Stimulated activated CD4-positive, alpha-beta T cell treated with anti-CD3 and anti-CD28 coated beads, Interleukin-12 subunit alpha, Interleukin-12 subunit beta, amount 100 ng/mL, for 48 hours (primary cell): ENCODE measurements around the gene SCN1B.
"Not testable (repeated sequence)": the region's sequence is repeated elsewhere in the genome, so short reads cannot be mapped to it uniquely, and the experiment has no call there.

Experiments
- DNase-seq, 3 donors: peaks; one replicate each; pipeline ENCODE4 v3.0.0-alpha.2; 2020; ENCODE audit warnings: low read depth in 2 of 3, low spot score in 1 of 3

SCN1B gene

DNA sequence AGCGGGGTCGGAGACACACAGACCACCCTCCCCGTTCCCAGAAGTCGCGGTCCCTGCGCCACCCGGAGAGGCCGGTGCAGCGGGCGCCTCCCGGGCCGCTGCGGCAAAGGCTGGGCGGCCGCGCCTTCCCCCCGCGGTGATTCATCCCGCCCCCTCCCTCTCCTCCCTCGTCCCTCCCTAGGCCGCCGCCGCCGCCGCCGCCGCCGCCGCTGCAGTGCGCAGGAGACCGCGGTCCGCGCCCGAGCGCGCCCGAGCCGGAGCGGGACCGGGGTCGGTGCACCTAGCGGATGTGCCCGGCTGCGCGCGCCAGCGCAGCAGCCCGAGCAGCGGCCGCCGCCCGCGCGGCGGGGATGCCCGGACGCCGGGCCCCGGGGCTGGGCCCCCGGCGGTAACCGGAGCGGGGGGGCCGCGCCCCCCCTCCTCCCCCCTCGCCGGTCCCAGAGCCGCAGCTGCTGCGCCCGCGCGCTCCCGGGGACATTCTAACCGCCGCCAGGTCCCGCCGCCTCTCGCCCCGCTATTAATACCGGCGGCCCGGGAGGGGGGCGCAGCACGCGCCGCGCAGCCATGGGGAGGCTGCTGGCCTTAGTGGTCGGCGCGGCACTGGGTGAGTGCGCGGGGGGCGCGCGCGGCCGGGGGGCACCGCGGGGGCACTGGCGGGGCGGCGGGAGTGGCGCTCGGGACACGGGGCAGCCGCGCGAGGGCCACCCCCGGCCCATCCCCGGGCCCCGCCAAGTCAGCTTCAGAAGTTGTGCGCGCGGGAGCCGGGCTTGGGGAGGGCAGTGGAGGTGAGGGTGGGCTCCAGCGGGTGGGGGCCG is at the start of gene SCN1B:
TSS of gene SCN1B (plus strand) at position 214 of the 815 bp plus-strand sequence. CDS start at position 565, 351 bp downstream.
- peak; percentile 57 to 70 (median 63) for DNase-seq

DNA sequence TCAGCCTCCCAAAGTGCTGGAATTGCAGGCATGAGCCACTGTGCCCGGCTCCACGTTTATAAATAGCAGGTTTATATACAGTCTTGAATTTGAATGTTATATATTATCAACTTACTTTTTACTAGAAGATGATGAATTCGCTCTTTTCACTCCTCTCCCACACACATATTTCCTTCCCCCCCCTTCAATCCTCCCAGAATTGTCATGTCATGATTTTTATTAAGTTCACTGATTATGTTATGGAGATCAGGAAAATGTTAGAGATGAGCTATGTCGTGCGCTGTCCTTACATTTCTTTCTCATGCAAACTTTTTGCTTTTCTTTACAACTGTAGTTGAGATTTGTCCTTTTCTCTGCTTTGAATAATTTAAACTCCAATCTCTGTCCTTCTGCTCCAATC is 48.0 kb upstream of the SCN1B start:
- DNase-seq, result no peak

DNA sequence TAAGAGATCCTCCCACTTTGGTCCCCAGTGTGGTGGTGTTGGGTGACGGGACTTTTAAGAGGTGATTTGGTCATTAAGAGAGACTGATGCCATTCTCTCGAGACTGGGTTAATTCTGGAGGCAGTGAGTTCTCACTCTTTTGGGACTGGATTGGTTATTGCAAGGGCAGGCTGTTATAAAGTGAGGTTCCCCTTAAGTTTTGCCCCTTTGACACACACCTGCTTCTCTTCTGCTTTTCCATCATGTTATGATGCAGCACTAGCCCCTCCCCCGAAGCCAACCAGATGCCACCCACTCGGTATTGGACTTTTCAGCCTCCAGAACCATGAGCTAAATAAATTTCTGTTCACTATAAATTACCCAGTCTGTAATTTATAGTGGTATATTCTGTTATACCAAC is 46.5 kb upstream of the SCN1B start:
- no peak for DNase-seq

DNA sequence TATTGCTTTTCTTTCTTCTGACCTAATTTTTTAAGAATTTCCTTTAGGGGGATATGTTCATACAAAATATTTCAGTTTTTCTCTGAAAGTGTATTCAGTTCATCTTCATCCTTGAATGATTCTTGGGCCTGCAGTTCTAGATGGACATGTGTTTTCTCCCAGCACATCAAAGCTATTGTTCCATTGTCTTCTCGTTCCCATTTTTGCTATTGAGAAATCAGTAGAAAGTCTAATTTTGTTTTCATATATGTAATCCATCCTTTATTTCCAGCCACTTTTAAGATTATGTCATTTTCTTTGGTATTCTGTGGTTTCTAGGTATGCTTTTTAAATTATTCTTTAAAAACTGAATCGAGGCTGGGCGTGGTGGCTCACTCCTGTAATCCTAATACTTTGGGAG is 46.0 kb upstream of the SCN1B start:
- no peak for DNase-seq

DNA sequence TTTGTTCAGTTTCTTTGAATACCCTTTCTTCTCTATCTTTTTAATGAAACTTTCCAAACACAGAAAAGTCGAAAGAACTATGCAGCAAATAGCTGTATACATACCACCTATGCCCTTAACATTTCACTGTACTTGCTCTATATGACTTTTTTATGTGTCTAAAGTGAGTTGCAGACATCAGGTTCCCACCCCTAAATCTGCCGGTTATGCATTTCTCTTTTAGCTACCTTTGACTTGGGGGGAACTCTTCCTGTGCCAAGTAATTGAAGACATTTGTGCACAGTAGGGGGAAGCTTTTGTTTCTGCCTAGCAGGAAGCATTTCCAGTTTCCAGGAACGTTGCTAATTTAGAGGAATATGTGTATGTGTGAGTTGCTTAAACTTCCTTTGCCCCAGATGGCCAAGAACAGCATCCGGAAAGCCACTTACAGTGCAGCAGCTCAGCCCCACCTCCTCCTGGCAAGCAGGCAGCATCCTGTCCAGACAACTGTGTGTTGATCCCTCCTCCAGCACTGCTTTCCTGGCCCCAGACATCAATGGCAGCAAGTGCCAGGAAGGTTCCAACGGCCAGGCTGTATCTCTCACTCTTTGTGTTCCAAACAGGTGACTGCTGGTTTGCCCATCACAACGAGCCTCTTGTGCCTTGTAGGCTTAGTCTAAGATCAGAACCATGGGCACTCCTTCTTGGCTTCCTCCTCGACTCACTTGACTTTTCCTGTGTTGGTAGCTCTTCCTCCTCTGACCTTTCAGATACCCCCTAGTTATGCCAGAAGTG is 44.8 kb upstream of the SCN1B start:
- no peak for DNase-seq

DNA sequence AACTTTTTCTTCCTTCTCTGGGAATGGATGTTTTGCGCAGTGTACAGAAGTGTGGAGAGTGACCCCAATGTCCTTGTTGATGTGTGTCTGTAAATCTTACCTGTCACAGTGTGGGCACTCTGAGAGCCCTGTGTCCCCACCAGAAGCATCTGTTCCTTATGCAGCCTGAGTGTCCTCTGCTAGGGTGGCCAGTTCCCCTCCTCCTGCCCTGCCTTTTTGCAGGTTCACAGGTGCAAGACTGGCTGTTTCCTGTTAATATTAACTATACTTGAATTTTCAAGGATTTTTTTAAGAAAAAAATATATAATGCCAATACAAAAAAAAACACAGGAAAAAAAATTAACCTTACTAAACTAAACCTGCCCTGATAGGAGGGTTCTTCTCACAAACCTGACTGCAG is 42.2 kb upstream of the SCN1B start:
- DNase-seq, result no peak

DNA sequence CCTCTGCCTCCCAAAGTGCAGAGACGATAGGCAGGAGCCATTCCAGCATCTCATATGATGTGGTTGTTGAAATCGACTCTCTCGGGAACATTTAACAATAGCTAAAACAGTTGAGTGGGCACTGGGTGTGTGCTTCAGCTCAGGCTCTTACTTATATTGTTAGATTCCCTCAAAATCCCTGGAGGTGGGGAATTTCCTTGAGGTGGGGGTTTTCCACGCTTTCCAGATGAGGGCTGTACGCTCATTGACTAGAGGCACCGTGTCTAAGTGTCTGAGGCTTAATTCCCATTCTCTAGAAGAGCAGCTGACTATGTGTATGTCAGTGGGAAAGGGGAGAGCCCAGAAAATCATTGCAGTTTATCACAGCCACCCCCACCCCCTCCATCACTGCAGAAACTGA is 41.0 kb upstream of the SCN1B start:
- no peak for DNase-seq

DNA sequence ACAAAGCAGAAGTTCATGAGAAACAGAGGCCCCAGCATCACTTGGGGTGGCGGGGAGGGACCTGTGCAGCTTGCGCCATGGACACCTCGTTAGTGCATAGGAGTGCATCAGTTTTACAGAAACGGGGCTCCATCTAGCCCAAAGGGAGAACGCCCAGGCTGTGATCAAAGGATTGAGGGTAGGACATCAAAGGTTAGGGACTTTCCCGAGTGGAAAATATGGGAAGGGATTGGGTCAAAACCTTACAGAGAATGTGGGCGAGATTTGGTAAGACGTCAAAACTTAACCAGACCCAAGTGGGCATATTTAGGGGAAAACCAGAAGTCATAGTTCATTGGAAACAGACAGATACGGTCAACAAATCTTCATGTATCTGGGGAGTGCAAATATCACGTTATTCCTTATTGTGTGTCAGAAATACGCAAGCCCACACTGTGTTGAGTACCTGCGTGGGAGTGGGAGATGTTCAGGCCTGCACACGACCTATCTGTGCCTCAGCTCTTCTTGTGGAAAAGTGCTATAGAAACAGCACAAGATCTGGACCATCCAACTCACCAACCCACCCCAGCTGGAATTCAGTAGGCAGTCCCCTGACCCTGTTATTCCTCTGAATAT is 39.6 kb upstream of the SCN1B start:
- peak; percentile 54 to 70 (median 65) for DNase-seq

DNA sequence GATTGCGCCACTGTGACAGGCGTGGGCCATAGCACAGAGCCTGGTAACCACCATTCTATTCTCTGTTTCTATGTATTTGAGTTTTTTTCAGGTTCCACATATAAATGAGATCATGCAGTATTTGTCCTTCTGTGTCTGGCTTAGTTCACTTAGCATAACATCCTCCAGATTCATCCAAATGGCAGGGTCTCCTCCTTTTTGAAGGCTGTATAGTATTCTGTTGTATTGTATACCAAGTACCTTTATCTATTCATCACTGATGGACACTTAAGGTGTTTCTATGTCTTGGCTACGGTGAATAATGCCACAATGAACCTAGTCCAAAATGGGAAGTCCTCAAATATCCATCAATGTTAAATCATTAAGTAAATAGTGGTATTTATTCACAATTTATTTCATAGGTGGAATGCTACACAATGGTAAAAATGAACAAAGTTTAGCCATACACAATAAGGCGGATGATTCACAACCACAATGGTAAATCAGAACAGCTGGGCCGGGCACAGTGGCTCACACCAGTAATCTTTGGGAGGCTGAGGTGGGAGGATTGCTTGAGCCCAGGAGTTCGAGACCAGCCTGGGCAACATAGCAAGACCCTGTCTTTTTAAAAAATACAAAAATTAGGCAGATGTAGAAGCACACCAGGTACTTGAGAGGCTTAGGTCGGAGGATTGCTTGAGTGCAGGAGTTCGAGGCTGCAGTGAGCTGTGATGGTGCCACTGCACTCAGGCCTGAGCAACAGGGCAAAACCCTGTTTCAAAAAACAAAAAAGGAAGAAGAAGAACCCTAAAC is 38.5 kb upstream of the SCN1B start:
- DNase-seq, result no peak

DNA sequence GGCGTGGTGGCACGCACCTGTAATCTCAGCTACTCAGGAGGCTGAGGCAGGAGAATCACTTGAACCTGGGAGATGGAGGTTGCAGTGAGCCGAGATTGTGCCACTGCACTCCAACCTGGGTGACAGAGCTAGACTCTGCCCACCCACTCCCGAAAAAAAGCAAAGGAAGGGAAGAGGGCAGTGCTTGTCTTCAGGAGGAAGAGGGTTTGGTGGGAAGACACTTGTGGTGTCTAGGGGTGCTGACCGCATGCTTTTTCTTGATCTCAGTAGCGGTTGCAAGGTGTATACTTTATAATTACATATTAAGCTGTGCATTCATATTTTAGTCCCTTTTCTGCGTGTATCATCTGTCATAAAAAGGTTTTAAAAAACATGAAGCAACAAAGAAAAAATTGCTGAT is 37.7 kb upstream of the SCN1B start:
- not testable (repeated sequence) for DNase-seq

DNA sequence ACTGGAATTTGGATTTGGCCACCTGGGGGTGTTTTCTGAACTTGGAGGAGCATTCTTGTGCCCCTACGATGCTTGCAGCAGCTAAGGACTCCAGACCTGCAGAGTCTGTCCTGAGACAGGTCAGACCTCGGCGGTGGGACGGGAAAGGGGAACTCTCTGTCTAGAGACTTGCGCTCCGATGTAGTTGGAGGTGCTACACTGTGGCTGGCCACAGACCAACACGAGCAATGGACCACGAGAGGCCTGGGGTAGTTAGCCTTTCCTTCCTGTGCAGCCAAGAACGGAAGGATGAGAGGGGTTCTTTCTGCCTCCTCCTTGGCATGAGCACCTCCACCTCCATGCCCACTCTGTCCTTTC is 36.0 kb upstream of the SCN1B start:
- no peak for DNase-seq

DNA sequence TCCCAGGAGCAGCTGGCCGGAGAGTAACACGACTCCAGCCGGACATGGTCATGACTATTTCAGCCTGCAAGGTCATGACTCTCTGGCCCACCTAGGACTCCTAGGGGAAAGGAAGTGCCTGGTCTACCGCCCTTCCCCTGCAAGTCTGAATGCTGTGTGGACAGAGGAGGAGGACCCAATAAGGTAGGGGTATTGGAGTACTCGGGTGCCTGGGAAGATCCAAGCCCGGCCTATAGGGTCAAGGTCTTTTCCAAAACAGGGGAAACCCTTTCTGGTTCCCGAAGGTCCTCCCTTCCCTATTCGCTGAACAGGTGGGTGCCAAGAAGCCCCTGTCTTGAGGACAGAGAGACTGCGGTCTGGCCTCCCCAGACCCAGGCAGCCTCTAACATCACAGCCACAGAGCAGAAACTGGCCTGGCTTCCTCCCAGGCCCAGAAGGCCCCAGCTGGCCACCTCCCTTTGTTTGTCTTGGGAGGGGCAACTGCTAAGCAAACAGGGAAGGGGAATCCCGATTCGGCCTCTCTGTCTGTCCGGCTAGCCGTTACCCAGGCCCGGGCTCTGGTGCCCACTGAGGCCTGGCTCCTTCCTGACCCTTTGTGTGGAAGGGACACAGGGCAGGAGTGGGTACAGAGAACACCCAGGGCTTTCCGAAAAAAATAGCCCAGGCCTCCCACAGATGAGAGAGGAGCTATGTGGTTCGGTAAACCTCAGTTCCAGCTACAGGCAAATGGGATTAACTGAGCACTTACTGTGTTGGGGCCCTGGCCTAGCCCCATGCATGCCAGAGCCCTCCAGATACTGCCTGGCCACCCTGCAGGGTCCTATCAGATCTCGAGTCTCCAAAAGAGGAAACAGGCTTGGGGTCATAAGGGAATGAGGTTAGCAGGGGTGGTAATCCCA is 35.4 kb upstream of the SCN1B start:
- no peak for DNase-seq

DNA sequence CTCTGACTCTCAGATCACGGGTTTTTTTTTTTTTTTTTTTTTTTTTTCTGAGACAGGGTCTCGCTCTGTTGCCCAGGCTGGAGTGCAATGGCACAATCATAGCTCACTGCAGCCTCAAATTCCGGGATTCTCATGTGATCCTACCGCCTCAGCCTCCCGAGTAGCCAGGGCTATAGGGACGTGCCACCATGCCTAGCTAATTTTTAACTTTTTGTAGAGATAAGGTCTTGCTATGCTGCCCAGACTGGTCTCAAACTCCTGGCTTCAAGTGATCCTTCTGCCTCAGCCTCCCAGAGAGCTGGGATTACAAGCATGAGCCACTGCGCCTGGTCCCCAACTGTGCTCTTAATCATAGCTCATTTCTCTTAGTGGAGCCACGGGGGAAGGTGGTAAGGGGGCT is 34.7 kb upstream of the SCN1B start:
- DNase-seq, result no peak

DNA sequence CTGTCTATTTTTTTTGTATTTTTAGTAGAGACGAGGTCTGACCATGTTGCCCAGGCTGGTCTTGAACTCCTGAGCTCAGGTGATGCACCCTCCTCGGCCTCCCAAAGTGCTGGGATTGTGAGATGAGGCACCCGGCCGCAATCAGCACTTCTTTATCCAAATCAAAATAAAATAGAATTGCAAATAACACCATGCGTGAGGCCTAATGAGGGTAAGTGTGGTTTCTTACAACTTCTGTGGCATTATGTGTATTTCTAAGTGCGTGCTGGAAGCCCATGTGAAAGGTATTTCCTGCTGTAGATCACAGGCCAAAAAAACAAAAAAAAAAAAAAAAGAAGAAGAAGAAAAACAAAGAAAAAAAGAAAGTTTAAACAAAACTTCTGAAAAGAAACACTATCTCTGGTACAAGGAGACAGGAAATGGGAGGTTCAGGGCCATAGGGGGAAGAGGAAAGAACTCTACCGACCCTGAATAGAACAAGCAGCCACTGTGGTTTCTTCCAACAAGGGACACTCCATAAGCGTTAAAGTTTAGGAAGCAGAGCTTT is 33.1 kb upstream of the SCN1B start:
- DNase-seq, result no peak

DNA sequence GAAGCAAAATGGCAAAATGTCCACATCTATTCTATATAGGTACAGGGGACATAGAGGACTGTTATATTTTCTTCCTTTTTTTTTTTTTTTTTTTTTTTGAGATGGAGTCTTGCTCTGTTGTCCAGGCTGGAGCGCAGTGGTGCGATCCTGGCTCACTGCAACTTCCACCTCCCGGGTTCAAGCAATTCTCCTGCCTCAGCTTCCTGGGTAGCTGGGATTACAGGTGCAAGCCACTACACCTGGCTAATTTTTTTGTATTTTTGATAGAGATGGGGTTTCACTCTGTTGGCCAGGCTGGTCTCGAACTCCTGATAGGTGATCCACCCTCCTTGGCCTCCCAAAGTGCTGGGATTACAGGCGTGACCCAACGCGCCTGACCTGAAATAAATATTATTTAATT is 32.0 kb upstream of the SCN1B start:
- DNase-seq, result not testable (repeated sequence)

DNA sequence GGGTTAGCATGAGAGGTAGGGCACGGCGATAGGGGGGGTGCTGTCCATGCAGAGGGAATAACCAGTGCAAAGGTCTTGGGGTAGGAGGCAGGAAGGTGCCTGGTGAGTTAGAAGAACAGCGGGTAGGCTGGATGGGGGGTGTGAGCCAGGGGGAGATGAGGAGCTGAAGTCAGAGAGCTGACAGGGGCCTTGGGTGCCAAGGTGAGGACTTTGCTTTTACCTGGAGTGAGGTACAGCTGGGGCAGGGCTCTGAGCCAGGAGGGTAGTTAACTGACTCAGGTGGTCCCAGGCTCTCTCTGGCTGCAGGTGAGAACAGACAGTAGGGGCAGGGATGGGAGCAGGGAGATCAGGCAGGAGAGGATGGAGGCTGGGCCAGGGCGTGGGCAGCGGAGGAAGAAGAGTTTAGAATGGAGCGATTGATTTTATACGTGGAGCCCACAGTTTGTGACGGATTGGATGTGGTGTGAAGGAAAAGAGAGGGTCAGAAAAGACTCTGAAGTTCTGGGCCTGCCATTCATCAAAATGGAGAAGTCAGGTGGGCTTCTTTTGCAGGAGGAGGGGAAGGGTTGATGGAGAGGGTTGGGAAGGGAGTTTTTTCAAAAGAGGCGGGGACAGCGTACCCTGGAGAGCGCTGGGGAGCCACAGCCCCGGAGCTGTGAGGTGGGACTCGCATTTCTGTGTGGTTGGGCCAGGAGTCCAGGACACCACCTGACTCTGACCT is 31.3 kb upstream of the SCN1B start:
- DNase-seq, result no peak

DNA sequence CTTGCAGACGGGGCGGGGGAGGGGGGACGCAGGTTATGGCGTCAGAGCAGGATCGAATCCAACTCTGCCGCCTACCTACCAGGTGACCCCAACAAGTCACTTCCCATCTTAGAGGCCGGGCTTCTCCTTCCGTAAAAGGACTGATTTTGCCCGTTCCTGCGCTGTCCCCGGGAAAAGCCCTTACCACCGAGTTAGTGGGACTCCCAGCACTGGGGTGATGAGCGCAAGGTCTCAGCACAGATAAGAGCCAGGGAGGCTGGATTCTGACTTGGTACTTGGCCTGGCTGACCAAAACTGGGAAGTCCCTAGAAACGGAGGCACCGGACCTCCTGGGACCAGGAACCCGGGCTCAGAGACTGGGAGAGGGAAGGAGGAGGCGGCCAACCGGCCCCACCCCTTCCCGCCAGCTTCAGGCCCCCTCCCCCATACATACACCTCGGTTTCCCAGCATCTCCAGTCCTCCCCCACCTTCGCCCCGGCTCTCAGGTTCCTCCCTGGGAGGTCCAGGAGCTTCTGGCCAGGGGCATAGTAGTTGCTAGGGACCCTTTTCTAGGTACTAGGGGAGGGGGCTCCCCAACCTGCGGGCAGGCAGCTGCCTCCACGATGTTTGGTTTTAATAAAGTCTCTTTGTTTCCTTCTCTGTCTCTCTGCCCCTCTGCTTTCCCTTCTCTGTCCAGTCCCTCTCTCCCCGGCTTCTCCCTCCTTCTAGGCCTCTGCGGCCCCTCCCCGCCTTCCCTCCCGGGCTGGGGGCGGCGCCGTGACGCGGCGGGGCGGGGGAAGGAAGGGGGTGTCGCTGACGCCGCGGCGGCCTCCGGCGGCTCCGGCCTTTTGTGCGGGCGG is 30.6 kb upstream of the SCN1B start, which contains the start of gene GRAMD1A:
TSS of gene GRAMD1A (plus strand) at position 826 of the 840 bp plus-strand sequence. CDS start 156 bp downstream, outside the sequence.
- DNase-seq, result peak; percentile 51 to 79 (median 63)

DNA sequence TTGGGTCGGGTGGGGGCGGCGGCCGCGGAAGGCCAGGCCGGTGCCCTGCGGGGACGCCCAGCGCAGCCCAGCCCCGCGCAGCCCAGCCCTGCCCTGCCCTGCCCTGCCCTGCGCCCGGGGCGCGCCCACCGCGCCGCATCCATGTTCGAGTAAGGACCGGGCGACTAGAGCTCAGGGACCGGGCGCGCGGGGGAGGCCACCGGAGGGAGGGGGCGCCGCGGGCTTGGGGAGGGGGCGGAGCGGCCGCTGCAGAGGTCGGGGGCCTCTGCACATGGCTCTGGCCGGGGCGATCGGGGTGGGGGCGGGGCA is 30.0 kb upstream of the SCN1B start:
- DNase-seq, result no peak
